GM18517 (cell line): ENCODE measurements around the gene SULT4A1.

Source experiments
- ATAC-seq: cut with Tn5 transposase; IDR thresholded peaks from one replicate; pipeline ENCODE4 v1.9.1; 2021; ENCODE audit warnings: mild to moderate bottlenecking, moderate library complexity; ENCODE audit not compliant: unreplicated experiment

SULT4A1 gene

GRCh38 chr22:43829904-43830851 is 32.1 kb downstream of the SULT4A1 start:
- ATAC-seq, result no peak

- no peak for ATAC-seq
Measured at GRCh38 chr22:43828998-43829782, 33.1 kb downstream of the SULT4A1 start.

GRCh38 chr22:43828725-43828997 is 33.7 kb downstream of the SULT4A1 start:
- ATAC-seq, result no peak

- ATAC-seq, result no peak
Measured at GRCh38 chr22:43827926-43828724, 34.2 kb downstream of the SULT4A1 start.

- ATAC-seq, result no peak
Measured at GRCh38 chr22:43827003-43827735, 35.1 kb downstream of the SULT4A1 start.

GRCh38 chr22:43826142-43827002 is 35.9 kb downstream of the SULT4A1 start:
- ATAC-seq, result no peak

- no peak for ATAC-seq
Measured at GRCh38 chr22:43825651-43826050, 36.7 kb downstream of the SULT4A1 start.

GRCh38 chr22:43824724-43825420 is 37.4 kb downstream of the SULT4A1 start:
- no peak for ATAC-seq

- ATAC-seq, result no peak
Measured at GRCh38 chr22:43823911-43824665, 38.2 kb downstream of the SULT4A1 start.

- ATAC-seq, result no peak
Measured at GRCh38 chr22:43823353-43823908, 38.9 kb downstream of the SULT4A1 start.

GRCh38 chr22:43821606-43822425 is 40.5 kb downstream of the SULT4A1 start:
- ATAC-seq, result no peak

- ATAC-seq, result no peak
Measured at GRCh38 chr22:43820651-43821305, 41.5 kb downstream of the SULT4A1 start.

GRCh38 chr22:43819931-43820640 is 42.2 kb downstream of the SULT4A1 start:
- ATAC-seq, result no peak

- no peak for ATAC-seq
Measured at GRCh38 chr22:43819421-43819921, 42.8 kb downstream of the SULT4A1 start.

GRCh38 chr22:43818981-43819380 is 43.3 kb downstream of the SULT4A1 start:
- ATAC-seq, result no peak

GRCh38 chr22:43817402-43817801 is 44.9 kb downstream of the SULT4A1 start:
- ATAC-seq, result no peak
